SW480 (cell line): ENCODE measurements around the gene HSD3B7.
"Not testable (repeated sequence)": the region's sequence is repeated elsewhere in the genome, so short reads cannot be mapped to it uniquely, and the experiment has no call there.

Experiments
- DNase-seq: peaks from one replicate; pipeline ENCODE4 v3.0.0-alpha.2; 2016; ENCODE audit warnings: low spot score

Gene HSD3B7

DNA sequence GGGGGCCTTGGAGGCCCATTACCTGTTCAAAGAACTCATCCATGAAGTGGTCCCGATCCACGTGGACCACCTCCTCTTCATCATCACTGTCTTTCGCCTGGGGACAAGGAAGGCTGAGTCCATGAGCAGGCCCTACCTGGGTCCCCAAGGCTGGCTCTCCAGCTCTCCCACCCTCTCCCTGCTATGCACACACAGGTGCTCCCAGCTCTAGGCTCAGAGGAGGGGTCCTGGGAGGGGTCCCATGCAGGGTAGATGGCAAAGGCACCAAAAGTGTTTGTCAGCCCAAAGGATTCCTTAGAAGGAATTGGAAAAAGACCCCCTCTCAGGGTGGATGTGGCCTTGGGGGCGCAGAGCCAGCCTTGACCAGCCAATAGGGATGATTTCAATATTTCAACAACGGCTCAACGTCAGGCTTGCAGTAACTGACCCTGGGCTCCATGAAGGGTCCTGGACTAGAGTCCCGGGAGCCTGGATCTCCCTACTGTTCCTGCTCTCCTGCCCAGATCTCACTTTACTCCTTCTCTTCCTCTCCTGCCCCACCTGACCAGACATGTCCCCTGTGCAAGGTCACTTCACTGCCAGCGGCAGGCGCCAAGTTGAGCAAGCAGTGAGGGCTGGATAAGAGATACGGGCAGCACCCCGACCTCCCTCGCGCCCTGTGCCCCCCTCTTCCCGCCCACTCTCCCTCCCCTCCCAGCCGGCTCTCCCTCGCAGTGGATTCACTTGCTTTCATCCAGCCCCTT lies 16.7 kb downstream of the HSD3B7 start:
- DNase-seq = no peak

DNA sequence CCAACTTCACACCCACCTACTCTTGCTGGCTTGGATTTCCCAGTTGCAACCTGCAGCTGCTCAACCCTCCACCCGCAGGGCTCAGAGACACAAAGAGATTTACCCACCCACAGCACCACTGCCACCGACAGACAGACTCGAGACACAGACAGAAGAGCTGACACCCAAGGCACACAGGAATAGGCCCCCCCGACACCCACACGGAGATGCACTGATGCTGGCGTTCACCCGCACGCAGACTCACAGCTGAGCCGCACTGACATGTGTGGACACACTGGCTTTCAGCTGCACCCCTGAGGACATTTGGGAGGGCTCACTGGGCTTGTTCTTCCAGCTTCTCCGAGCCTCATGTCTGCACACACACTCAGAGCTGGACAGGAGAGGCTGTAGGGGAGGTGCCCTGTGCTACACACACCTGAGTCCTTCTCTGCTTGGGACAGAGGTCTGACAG lies 17.3 kb downstream of the HSD3B7 start:
- no peak for DNase-seq

DNA sequence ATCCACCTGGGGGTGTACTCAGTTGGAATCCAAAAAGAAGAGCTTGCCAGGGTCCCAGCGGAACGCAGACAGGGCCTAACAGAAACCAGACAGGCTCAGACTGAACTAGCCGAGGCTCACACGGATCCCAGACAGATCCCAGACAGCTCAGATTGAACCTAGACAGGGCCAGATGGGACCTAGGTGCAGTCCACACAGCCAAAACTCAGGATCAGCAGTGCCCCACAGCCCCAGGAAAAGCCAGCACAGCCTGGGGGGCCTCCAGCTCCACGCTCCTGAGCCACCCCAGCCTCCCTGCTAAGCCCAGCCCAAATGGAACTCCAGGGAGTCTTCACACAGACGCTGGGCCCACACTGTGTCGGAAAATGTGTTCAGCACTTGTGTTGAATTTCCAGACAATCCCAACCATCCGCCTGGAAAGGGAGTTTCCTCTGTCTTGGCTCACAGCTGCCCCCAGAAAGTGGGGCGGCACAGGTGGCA lies 17.9 kb downstream of the HSD3B7 start:
- no peak for DNase-seq

DNA sequence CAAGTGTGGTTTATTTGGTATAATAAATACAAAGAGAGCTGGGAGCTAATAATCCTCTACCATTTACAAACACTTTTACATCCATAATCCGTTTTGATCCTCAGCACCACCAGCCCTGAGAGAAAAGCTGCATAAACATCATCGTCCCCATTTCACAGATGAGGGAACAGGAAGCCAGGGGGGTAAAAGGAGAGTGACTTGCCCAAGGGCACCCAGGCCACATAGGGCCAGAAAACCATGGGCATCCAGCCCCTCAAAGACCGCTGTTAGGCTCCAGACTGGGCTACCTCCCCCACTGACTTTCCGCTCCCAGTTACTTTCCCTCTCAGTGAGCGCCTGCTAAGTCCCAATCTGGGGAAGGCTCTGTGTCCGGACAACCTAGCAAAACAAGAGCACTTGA lies 18.7 kb downstream of the HSD3B7 start:
- DNase-seq = no peak

DNA sequence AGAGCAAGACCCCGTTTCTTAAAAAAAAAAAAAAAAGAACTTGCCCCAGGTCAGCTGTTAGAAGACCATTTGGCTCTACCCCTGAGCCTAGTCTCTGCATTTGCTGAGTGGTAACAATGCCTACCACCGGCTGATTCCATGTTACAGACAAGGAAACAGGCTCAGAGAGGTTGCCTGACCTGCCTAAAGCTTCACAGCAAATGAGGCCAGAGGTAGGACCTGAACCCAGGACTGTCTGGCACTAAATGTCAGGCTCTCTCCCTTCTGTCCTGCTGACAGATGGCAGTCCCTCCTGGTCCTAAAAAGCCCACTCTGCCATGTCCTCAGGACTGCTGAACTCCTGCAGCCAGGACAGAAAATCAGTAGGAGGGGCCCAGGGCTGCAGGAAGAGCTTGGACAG lies 19.7 kb downstream of the HSD3B7 start:
- DNase-seq = no peak

DNA sequence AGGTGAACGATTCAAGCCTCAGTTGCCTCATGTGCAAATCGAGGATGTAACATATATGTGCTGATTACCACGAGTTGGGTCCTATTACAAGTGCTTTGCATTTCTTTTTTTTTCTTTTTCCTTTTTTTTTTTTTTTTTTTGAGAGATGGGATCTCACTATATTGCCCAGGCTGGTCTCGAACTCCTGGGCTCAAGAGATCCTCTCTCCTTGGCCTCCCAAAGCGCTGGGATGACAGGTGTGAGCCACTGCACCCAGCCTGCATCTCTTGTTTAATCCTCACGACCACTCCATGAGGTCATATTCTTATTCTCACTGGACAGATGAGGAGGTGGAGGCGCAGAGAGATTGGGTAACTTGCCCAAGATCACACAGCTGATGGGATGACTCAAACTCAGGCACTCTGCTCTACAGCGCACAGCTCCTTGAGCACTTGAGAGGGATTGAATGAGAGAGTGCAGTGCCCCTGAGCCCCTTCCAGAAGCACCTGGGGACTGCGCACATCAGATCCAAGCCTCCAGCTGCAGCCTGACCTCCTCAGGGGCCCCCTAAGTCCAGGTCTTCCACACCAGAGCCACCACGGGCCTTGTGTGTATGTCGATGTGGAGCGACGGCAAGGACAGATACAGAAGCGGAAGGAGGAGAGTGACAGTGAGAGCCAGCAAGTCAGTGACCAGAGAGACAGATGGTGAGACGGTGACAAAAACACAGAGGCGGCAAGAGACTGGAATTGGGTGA lies 20.5 kb downstream of the HSD3B7 start:
- DNase-seq = no peak

DNA sequence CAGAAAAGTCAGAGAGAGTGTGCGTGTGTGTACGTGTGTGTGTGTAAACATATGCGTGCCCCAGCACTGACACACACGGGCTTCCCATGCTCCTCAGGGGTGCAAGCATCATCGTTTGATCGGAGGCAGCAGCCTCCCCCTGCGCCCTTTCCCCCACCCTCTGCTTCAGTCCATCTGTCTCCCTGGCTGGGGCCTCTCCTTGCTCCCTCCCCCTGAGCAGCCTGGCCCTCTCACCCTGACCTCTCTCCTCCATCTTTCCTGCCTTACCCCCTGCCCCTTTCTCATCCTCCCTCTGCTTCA lies 21.0 kb downstream of the HSD3B7 start:
- no peak for DNase-seq

DNA sequence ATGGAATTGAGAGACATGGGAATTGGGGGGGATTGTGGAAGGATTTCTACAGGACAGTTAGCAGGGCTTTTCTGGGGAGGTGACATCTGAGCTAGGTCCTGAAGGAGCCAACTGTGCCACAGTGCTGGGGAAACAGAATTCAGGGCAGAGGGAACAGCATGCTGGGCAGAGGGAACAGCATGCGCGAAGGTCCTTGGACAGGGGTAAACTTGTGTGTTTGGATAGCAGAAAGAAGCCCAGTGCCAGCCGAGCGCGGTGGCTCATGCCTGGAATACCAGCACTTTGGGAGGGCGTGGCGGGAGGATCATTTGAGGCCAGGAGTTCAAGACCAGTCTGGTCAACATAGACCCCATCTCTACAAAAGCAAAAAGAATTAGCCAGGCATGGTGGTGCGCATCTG lies 21.6 kb downstream of the HSD3B7 start:
- DNase-seq = no peak

DNA sequence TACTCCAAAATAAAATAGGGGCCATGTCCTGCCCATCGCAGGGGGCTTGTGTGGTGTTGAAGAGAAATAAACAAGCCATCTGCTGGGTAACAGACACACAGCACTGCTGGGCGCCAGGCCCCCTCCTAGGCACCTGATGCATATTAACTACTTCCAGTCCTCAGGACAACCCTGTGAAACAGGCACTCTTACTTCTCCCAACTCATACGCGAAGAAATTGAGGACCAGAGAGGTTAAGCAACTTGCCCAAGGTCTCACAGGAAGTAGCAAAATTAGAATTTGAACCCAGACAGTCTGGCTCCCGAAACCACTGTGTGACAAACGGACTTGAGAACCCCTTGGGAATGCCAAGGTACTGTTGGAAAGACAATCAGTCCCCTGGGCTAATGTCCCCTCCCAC lies 22.7 kb downstream of the HSD3B7 start:
- DNase-seq = no peak

DNA sequence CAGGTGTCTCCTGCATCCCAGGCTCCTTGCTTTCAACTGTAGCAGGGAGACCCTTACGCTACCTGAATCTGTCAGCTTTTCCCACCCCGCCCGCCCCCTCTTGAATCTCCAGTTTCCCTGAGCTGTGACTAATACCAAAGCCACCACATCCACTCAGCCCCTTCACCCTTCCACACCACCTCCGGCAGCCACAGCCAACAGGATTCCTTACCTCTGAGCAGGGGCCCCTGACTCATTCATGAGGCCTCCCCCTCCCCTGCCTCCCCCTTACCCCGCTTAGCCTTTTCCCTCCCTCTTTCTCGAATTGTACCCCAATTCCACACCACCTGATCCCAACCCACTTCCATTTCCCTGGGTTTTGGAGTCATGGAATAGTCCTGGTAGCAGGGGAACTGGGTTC lies 23.1 kb downstream of the HSD3B7 start:
- DNase-seq = no peak

DNA sequence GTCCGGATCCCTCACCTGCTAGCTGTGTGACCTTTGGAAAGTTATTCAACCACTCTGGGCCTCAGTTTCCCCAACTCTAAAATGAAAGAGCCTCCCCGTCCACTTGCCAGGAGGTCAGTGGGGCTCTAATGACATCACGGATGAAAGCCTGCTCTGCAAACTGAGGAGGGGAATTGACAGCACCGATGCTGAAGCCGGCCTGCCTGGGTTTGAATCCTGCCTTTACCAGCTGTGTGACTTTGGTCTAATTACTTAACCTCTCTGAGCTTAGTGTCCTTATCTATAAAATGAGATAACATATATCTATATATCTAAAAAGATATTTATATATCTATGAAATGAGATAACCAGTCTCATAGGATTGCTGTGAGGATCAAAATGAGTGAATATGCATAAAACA lies 23.5 kb downstream of the HSD3B7 start:
- no peak for DNase-seq

DNA sequence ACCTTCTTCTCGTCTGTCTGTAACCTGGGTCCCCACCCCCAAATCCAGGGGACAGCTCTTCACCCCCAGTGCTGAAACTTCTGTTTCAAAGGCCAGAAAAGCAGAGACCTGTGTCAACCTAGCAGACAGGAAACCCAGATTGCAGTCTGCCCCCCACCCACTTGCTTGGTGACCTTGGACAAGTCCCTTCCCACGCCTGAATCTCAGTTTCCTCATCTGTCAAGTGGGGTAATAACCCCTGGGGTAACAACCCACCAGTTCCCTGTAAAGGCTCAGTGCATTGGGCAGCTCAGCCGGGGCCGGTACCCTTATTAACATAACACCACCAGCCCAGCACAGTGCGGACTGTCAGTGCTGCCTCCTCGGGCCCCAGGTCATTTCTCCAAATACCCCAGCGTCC lies 24.1 kb downstream of the HSD3B7 start:
- no peak for DNase-seq

DNA sequence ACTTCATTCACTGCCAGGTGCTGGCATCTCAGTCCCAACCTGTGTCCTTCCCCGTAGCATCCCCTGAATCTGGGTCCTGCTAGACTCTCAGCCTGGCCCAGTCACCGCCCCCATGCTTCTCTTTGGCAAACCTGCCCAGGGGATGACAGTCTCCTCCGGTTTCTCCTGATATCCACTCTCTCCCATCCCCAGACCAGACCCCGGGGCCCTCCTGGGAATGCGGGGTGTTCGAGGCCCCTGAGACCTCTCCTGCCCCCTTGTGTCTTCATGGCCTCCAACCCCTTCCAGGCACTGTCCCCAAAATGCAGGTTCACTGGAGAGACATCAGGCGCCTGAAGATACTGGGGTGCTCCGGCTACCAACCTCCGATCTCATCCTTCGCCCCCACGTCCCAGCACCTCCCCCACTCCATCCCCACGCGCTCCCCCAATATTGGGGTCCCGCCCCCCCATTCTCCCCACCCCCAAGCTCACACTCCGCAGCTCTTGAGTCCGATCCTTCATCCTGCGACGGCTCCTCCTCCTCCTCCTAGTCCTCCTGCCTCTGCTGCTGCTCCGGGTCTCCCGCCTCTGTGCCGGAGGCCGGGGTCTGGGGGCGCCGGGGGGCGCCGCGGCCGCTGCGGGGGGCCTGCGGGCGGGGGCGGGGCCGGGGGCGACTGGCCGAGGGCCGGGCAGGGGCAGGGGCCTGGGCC lies 25.0 kb downstream of the HSD3B7 start:
- no peak for DNase-seq

DNA sequence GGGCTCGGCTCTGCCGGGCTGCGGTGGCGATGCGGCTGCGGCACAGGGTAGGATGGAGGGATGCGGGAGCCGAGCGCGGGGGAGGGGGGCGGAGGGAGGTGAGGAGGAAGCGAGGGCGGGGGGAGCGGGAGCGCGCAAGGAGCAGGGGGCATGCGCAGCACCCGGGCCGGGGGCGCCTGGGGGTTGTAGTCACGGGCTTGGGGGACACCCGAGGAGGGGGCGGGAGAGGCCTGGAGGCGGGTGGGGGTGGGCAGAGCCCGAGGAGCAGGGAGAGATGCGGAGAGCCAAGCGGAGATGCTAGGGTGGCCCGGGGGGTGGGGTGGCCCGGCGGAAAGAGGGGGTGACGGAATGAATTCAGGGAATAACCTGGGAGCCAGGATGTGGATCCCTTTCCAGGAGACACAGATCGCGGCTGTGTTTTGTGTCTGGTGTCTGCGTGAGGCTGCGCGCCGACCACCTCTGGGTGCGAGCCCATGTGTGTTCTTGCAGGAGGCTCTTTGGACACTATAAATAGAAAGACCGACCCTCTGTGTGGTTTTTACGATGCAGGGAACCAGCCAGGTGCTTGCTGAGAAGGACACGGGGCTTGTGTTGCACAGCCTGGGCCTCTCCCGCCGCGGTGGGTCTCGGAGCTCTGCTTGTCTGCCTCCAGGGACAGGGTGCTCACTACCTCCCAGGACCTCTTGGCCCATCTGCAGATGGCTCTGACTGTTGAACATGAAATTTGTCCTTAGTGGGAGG lies 25.7 kb downstream of the HSD3B7 start, which contains the start of gene STX1B:
TSS of gene STX1B (minus strand) at position 54 of the 741 bp plus-strand sequence. CDS start 242 bp downstream, outside the sequence.
- DNase-seq = no peak

DNA sequence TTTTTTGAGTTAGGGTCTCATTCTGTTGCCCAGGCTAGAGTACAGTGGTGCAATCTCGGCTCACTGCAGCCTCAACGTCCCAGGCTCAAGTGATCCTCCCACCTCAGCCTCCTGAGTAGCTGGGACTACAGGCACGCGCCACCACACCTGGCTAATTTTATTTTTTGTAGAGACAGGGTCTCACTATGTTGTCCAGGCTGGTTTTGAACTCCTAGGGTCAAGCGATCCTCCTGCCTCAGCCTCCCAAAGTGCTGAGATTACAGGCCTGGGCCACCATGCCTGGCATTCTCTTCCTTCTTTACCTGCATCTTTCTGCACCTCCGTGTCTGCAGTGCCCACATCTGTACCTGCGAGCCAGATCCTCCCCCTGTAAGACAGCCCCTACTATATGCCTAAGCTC lies 26.8 kb downstream of the HSD3B7 start:
- not testable (repeated sequence) for DNase-seq

DNA sequence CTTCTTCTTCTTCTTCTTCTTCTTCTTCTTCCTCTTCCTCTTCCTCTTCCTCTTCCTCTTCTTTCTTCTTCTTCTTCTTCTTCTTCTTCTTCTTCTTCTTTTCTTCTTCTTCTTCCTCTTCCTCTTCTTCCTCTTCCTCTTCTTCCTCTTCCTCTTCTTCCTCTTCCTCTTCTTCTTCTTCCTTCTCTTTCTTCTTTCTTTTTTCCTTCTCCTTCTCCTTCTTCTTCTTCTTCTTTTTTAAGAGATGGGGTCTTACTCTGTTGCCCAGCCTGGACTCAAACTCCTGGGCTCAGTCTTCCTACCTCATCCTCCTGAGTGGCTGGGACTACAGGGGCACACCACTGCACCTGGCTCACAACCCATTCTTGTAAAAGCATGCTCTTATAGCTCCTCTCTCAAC lies 28.3 kb downstream of the HSD3B7 start:
- not testable (repeated sequence) for DNase-seq

DNA sequence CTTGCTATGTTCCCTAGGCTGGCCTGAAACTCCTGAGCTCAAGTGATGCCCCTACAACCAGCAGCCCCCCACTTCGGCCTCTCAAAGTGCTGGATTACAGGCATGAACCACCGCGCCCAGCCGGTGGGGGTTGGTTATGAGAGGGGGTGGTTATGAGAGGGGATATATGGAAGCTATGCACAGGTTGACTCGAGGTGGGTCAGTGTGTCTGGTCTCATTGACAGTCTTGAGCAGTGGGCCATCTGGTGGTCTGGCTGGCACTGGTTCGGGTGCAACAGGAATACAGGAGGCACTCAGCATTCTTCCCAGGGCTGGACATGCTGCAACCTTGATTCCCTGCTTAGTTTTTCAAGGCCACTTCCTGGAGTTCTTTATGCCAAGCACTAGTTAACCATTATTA lies 31.0 kb downstream of the HSD3B7 start:
- no peak for DNase-seq

DNA sequence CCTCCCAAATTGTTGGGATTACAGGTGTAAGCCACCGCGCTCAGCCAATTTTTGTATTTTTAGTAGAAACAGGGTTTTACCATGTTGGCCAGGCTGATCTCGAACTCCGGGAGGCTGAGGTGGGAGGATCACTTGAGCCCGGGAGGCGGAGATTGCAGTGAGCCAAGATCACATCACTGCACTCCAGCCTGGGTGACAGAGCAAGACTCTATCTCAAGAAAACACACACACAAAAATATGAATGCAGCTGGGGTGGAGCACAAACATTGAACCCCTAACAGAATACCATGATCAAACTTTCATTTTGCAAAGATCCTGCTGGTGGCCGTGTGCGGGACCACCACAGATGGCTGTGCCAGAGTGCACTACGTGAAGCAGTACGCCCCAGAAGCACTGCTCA lies 32.7 kb downstream of the HSD3B7 start:
- not testable (repeated sequence) for DNase-seq

DNA sequence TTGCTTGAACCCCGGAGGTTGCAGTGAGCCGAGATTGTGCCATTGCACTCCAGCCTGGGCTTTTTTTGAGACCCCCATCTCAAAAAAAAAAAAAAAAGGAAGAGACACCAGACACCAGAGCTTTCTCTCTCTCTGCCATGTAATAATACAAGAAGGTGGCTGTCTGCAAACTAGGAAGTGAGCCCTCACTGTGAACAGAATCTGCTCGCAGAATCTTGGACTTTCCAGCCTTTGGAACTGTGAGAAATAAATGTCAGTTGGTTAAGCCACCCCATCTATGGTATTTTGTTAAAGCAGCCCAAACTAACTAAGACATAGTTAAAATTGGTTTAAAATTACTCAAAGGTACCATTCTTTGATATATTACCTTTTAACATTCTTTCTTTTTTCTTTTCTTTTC lies 35.5 kb downstream of the HSD3B7 start:
- DNase-seq = no peak

DNA sequence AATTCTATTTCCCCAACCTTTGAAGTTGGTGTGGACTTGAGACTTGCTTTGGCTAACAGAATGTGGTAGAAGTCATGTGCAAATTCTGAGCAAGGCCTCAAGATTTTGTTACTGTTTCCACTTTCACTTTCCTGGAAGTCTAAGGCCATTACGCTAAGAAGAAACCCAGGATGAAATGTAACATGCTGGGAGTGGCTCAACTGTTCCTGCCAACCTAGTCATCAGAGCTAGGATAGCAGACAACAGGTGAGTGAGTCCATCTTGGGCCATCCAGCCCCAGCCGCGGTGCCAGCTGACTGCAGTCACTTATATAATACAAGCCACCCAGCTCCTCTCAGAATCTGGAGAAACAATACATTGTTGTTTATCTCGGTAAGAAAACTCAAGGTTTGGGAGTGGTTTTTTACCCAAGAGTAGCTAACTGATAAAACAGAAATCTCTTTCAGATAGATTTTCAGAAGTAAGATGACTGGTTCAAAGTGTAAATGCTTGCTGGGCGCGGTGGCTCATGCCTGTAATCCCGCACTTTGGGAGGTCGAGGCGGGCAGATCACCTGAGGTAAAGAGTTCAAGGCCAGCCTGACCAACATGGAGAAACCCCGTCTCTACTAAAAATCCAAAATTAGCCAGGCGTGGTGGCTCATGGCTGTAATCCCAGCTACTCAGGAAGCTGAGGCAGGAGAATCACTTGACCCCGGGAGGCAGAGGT lies 37.7 kb downstream of the HSD3B7 start:
- DNase-seq = no peak

DNA sequence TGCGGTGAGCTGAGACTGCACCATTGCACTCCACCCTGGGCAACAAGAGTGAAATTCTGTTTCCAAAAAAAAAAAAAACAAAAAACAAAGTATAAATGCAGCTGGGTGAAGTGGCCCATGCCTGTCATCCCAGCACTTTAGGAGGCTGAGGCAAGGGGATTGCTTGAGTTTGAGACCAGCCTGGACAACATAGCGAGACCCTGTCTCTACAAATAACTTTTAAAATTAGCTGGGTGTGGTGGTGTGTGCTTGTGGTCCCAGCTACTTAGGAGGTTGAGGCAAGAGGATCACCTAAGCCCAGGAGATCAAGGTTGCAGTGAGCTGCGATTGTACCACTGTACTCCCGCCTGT lies 38.2 kb downstream of the HSD3B7 start:
- DNase-seq = no peak
